HG02763 (cell line): ENCODE measurements around the gene P2RY6.
"Not testable (repeated sequence)": the region's sequence is repeated elsewhere in the genome, so short reads cannot be mapped to it uniquely, and the experiment has no call there.

Source experiments
- ATAC-seq: cut with Tn5 transposase; IDR thresholded peaks from one replicate; pipeline ENCODE4 v1.9.1; 2021; ENCODE audit warnings: mild to moderate bottlenecking, moderate library complexity; ENCODE audit not compliant: unreplicated experiment

P2RY6 gene

GRCh38 chr11:73271936-73272679, at the start of gene P2RY6:
P2RY6 (plus strand) TSS chr11:73272338; CDS start chr11:73296519, 24,181 bp downstream.
- ATAC-seq, result no peak

- no peak for ATAC-seq
These were observed 48.0 kb upstream of the P2RY6 start for GRCh38 chr11:73223998-73224730.

- no peak for ATAC-seq
These were observed 47.0 kb upstream of the P2RY6 start for GRCh38 chr11:73225001-73225686.

- ATAC-seq, result no peak
These were observed 46.3 kb upstream of the P2RY6 start for GRCh38 chr11:73225851-73226250.

DNA sequence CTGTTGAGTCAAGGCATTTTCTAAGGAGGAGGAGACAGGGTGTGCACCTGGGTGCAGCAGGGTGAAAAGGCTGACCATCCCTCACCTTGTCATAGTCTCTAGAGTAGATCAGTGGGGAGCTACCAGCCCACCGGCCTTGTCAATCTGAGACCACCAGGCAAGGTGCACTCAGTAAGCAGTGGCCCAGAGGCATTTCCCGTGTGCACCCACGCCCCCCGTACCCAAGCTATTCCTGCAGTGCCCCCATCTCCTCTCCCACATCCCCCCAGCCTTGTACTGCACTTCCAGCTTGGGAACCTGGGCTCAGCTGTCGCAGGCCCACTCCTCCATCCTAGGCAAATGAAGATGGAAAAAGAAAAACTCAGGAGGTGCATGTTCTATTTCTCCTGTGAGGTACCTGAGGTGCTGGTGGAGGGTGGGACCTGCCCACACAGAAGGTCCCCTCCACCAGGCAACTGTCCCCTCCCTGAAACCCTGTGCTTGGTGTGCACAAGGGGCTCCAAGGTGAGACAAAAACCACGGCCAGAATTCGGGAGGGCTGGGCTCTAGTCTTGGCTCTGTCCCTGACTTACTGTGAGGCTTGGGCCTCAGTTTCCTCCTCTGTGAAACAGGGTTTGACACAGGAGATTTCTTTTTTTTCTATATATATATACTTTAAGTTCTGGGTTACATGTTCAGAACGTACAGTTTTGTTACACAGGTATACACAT, 45.7 kb upstream of the P2RY6 start:
- no peak for ATAC-seq

- no peak for ATAC-seq
These were observed 44.4 kb upstream of the P2RY6 start for GRCh38 chr11:73227571-73228211.

- no peak for ATAC-seq
These were observed 43.6 kb upstream of the P2RY6 start for GRCh38 chr11:73228268-73229134.

GRCh38 chr11:73229321-73229895, 42.7 kb upstream of the P2RY6 start:
- no peak for ATAC-seq

DNA sequence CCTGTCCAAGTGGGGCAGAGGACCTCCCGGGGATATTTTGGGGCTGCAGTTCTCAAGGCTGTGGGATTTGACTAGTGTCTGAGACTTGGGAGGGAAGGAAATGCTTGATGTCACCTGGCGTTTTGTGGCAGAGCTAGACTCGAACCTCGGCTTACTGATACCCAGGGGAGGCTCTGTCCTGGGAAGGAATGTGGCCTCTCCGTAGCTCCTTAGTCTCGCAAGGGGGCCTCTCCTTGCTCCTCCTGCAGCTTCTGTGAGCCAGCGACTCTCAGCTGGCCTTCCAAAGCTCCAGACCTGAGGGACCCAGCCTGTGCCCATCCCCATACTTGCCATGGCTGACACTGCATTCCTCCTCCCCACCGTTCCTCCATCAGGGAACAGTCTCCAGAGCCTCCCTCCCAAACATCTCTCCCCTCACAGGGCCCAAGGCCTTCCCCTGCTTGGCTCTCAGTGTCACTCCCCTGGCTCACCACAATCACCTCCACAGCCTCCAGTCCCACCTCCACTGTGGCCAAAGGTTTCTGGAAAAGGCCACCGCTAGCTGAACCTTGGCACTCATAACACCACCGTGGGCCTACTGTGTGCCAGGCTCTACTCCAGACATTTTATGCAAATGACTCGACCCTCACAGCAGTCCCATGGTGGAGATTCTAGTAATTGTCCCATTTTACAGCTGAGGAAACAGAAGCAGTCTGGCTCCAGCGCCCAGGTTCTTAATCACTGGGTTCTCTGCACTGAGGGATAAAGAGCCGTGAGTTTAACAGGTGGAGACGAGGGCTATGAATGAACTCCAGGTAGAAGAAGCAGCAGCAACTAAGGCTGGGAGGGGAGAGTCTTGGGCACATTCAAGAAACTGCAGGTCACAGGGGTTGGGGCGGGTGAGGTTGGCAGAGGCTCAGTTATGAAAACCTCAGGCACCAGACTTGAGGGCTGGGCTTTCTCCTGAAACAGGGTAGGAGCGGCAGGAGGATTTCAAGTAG, 42.0 kb upstream of the P2RY6 start:
- no peak for ATAC-seq

DNA sequence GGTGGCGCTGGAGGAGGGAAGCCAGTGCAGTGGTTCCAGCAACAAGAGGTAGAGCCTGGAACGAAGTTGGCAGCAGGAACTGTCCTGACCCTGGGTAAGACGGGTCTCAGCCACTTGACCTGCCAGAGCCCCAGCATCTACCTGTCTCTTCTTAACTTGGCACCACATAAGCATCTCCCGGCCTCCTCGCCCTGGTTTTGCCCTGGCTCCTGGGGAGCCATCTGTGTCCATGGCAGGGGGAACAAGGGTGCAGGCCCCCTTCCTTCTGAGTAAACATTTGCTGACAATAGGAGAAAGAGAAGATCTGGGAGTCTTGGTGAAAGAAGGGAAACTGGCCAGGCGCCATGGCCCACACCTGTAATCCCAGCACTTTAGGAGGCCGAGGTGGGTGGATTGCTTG, 41.2 kb upstream of the P2RY6 start:
- ATAC-seq, result no peak

DNA sequence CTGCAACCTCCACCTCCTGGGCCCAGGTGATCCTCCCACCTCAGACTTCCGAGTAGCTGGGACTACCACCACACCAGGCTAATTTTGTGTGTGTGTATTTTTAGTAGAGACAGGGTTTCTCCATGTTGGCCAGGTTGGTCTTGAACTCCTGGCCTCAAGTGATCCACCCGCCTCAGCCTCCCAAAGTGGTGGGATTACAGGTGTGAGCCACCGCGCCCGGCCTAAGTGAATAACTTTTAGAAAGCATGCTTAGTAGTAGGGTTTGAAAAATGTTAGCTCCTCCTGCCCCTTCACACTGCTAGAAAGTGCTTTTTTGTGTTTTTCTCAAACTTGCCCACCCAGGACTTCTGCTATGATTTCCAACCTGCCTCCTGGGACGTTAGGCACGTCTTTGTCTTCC, 39.7 kb upstream of the P2RY6 start:
- ATAC-seq, result not testable (repeated sequence)

- ATAC-seq, result no peak
These were observed 38.9 kb upstream of the P2RY6 start for GRCh38 chr11:73233211-73233610.

DNA sequence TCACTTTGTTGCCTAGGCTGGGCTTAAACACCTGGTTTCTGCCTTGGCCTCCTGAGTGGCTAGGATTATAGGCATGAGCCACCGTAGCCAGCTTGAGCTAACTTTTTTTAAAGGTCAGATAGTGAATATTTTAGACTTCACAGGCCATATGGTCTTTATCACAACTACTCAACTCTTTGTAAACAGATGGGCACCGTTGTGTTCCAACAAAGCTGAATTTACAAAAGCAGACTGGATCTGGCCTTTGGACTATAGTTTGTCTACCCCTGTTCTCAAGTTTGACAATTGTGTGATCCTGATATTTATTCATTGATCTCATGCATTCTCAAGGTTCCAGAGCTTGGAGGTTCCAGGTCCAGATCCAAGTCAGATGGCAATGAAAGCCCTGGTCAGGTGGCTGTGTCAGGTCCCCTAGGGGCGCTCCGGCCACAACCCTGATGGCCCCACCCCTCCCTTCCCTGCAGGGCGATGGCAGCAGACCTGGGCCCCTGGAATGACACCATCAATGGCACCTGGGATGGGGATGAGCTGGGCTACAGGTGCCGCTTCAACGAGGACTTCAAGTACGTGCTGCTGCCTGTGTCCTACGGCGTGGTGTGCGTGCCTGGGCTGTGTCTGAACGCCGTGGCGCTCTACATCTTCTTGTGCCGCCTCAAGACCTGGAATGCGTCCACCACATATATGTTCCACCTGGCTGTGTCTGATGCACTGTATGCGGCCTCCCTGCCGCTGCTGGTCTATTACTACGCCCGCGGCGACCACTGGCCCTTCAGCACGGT, 38.3 kb upstream of the P2RY6 start:
- no peak for ATAC-seq

DNA sequence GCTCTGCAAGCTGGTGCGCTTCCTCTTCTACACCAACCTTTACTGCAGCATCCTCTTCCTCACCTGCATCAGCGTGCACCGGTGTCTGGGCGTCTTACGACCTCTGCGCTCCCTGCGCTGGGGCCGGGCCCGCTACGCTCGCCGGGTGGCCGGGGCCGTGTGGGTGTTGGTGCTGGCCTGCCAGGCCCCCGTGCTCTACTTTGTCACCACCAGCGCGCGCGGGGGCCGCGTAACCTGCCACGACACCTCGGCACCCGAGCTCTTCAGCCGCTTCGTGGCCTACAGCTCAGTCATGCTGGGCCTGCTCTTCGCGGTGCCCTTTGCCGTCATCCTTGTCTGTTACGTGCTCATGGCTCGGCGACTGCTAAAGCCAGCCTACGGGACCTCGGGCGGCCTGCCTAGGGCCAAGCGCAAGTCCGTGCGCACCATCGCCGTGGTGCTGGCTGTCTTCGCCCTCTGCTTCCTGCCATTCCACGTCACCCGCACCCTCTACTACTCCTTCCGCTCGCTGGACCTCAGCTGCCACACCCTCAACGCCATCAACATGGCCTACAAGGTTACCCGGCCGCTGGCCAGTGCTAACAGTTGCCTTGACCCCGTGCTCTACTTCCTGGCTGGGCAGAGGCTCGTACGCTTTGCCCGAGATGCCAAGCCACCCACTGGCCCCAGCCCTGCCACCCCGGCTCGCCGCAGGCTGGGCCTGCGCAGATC, 37.5 kb upstream of the P2RY6 start:
- ATAC-seq, result no peak

- ATAC-seq, result no peak
These were observed 36.8 kb upstream of the P2RY6 start for GRCh38 chr11:73235236-73235786.

GRCh38 chr11:73236205-73236765, 35.9 kb upstream of the P2RY6 start:
- ATAC-seq, result no peak
